Endothelial cell of umbilical vein (primary cell): ENCODE results near the gene EIF4G2. TPM values are rescaled to one million over a fixed set of nuclear protein-coding genes. Genes with fewer than 3 reads are reported as not detected.

Experiments used
- BruUV-seq: library from RNA; stranded (reverse); fragments of 400-500 nt; replicated peaks from 2 replicates; lab custom pipeline; 2021; lab: Mats Ljungman, UMichigan
- CTCF ChIA-PET: fragments of 300-600, 350-600 bp; sonication (Branson Sonifier 250); formaldehyde crosslinking; loops from one replicate; lab custom pipeline; 2021; ENCODE audit warnings: antibody characterized with exemption, inconsistent platforms; lab: Charles Lee
- POLR2A ChIA-PET: fragments of 300-600, 350-600 bp; sonication (Branson Sonifier 250); formaldehyde crosslinking; loops from one replicate; lab custom pipeline; 2021; ENCODE audit warnings: antibody characterized with exemption, inconsistent platforms; lab: Charles Lee
- DNase-seq: peaks from one replicate; pipeline ENCODE4 v3.0.0-alpha.2; 2011; ENCODE audit warnings: low read depth, low spot score
- FAIRE-seq: peaks from 2 replicates; lab custom pipeline; 2011; peaks lifted over from hg19 to GRCh38; lab: Jason Lieb, UNC
- H2AFZ ChIP-seq: 2 replicates; pipeline ENCODE4 v1.6.0; 2012; ENCODE audit warnings: low read depth, low read length, control low read depth, inconsistent platforms
- H3K27ac ChIP-seq: 2 replicates; pipeline ENCODE4 v1.5.1; 2011; ENCODE audit warnings: low read depth, mild to moderate bottlenecking, control low read depth, low read length, moderate library complexity; ENCODE audit not compliant: insufficient read depth
- H3K27me3 ChIP-seq, 2 experiments: 2 replicates each; pipeline versions ENCODE4 v1.6.0 to v1.6.1; 2011; ENCODE audit warnings: low read length in 2 of 2, mixed read lengths in 1 of 2; ENCODE audit not compliant: control insufficient read depth in 2 of 2, insufficient read depth in 2 of 2
- H3K36me3 ChIP-seq, 2 experiments: 2 replicates in 1 of 2; 3 replicates in 1 of 2; pipeline ENCODE4 v1.5.1; 2011; ENCODE audit warnings: low read length in 2 of 2, mild to moderate bottlenecking in 1 of 2, moderate library complexity in 1 of 2; ENCODE audit not compliant: control insufficient read depth in 2 of 2, insufficient read depth in 2 of 2; ENCODE audit errors: extremely low read depth in 1 of 2
- H3K4me1 ChIP-seq: 3 replicates; pipeline ENCODE4 v1.5.1; 2011; ENCODE audit warnings: mild to moderate bottlenecking, low read length; ENCODE audit not compliant: control insufficient read depth, insufficient read depth; ENCODE audit errors: extremely low read depth
- H3K4me2 ChIP-seq: 2 replicates; pipeline ENCODE4 v1.6.1; 2011; ENCODE audit warnings: low read length, control low read depth, mixed read lengths; ENCODE audit not compliant: insufficient read depth
- H3K4me3 ChIP-seq, 3 experiments: fragments of 200-600 bp in 1 of 3; sonication (generic), shearing (Covaris generic) in 1 of 3; replicated peaks in 1 of 3; 2 replicates each; pipeline ENCODE4 v1.5.1; 2011 to 2016; ENCODE audit warnings: control low read depth in 3 of 3, low read length in 3 of 3, mild to moderate bottlenecking in 2 of 3, inconsistent platforms in 1 of 3, low read depth in 1 of 3, moderate library complexity in 1 of 3; ENCODE audit not compliant: insufficient read depth in 1 of 3
- H3K79me2 ChIP-seq: 2 replicates; pipeline ENCODE4 v1.6.0; 2012; ENCODE audit warnings: low read length, inconsistent platforms; ENCODE audit not compliant: control insufficient read depth, insufficient read depth
- H3K9ac ChIP-seq: replicated peaks from 2 replicates; pipeline ENCODE3; 2011; ENCODE audit warnings: low read length, control low read depth; ENCODE audit not compliant: insufficient read depth; ENCODE audit errors: extremely low read depth
- H3K9me1 ChIP-seq: replicated peaks from 3 replicates; pipeline ENCODE4 v1.6.0; 2011; ENCODE audit warnings: mild to moderate bottlenecking, low read length; ENCODE audit not compliant: control insufficient read depth, insufficient read depth; ENCODE audit errors: extremely low read depth
- H3K9me3 ChIP-seq: replicated peaks from 2 replicates; pipeline ENCODE4 v1.5.1; 2012; ENCODE audit warnings: low read length, inconsistent platforms; ENCODE audit not compliant: control insufficient read depth, insufficient read depth
- H4K20me1 ChIP-seq: replicated peaks from 2 replicates; pipeline ENCODE3; 2011; ENCODE audit warnings: mild to moderate bottlenecking, low read length; ENCODE audit not compliant: control insufficient read depth, insufficient read depth; ENCODE audit errors: extremely low read depth
- CTCF ChIP-seq, 2 donors: IDR thresholded peaks; 1 replicate in 1 of 2; 2 replicates in 1 of 2; pipeline ENCODE4 v1.5.1; 2011; ENCODE audit warnings: low read length in 2 of 2, mild to moderate bottlenecking in 2 of 2, moderate library complexity in 2 of 2, control low read depth in 1 of 2, inconsistent platforms in 1 of 2, low read depth in 1 of 2; ENCODE audit not compliant: insufficient read depth in 1 of 2; ENCODE audit errors: extremely low read depth in 1 of 2
- EZH2 ChIP-seq: IDR thresholded peaks from 2 replicates; pipeline ENCODE4 v1.6.1; 2012; ENCODE audit warnings: borderline replicate concordance, low read depth, mild to moderate bottlenecking, moderate library complexity, low read length, inconsistent platforms; ENCODE audit not compliant: severe bottlenecking
- FOS ChIP-seq: IDR thresholded peaks from 2 replicates; pipeline ENCODE4 v1.6.1; 2011; ENCODE audit warnings: mild to moderate bottlenecking, low read length, moderate library complexity, borderline replicate concordance; ENCODE audit not compliant: insufficient read depth
- GATA2 ChIP-seq: IDR thresholded peaks from 2 replicates; pipeline ENCODE4 v1.7.0; 2011; ENCODE audit warnings: low read depth, mild to moderate bottlenecking, moderate library complexity, mixed read lengths, low read length; ENCODE audit not compliant: insufficient read length, insufficient read depth
- JUN ChIP-seq: IDR thresholded peaks from 2 replicates; pipeline ENCODE4 v1.6.1; 2011; ENCODE audit warnings: borderline replicate concordance, low read depth; ENCODE audit not compliant: insufficient read length, insufficient read depth
- MAX ChIP-seq: IDR thresholded peaks from 2 replicates; pipeline ENCODE4 v1.6.1; 2011; ENCODE audit not compliant: insufficient read depth, insufficient read length
- MYC ChIP-seq: IDR thresholded peaks from one replicate; pipeline ENCODE4 v1.6.1; 2011; ENCODE audit warnings: mild to moderate bottlenecking, low read depth, low read length
- POLR2A ChIP-seq: IDR thresholded peaks from 2 replicates; pipeline ENCODE4 v1.6.1; 2012; ENCODE audit warnings: low read depth, mild to moderate bottlenecking, control low read depth, low read length
- POLR2AphosphoS5 ChIP-seq: IDR thresholded peaks from 2 replicates; pipeline ENCODE4 v1.6.1; 2012; ENCODE audit warnings: low read depth, mild to moderate bottlenecking, control low read depth, low read length, moderate library complexity; ENCODE audit not compliant: insufficient read depth
- dilution Hi-C: fragments of 300-500 bp; cut with MboI; formaldehyde crosslinking; loops from one replicate; pipeline ENCODE4 v1.15.0; 2019; ENCODE audit warnings: low sequenced_read_pairs; ENCODE audit not compliant: extremely low pct_ligation_motif_present
- intact Hi-C: fragments of 100-400 bp; cut with micrococcal nuclease; formaldehyde crosslinking; loops from one replicate; pipeline ENCODE4 v1.10.0; 2022
- polyA plus RNA-seq, 4 experiments: library from polyadenylated mRNA; depleted of rRNA in 3 of 4; stranded (reverse) in 3 of 4; unstranded in 1 of 4; fragments of >200 nt; gene quantifications; 2 replicates each; pipeline versions ENCODE4 v1.2.1 to v1.2.3, GENCODE V29; 2011 to 2012; ENCODE audit warnings: missing spikeins in 1 of 4
- total RNA-seq: library from RNA; stranded (reverse); gene quantifications from 2 replicates; pipeline ENCODE4 v1.2.3, GENCODE V29; 2021

EIF4G2 gene
- total and polyA plus RNA-seq, 2 donors (not counting 3 experiments of a cell fraction or from before 2014, with no cell fraction given) = 382 to 1,194 TPM

GRCh38 chr11:10844356-10844755, 35.6 kb upstream of the EIF4G2 start:
- CTCF ChIA-PET = no interaction called here
- BruUV-seq = no TSS peak
- no peak overlapping the region for H3K27ac ChIP-seq

More at GRCh38 chr11:10844356-10844755, 35.6 kb upstream of the EIF4G2 start:
- POLR2A ChIA-PET = no interaction called here
- Histone ChIP-seq H4K20me1 (no peaks in the 10 kb centered on the region), H3K4me3 (no peak overlapping the region), H3K9me3 (no peaks in the 10 kb centered on the region), H3K4me1 (no peaks in the 10 kb centered on the region), H3K27me3 (no peaks in the 10 kb centered on the region), H3K9ac (no peak overlapping the region), H3K36me3 (no peaks in the 10 kb centered on the region), H3K4me2 (no peak overlapping the region), H2AFZ (no peak overlapping the region), H3K9me1 (no peaks in the 10 kb centered on the region), H3K79me2 (no peaks in the 10 kb centered on the region)
- intact Hi-C loops = no loop called here
- dilution Hi-C loops = no loop called here
- no peak for DNase-seq
- FAIRE-seq = no peak
- TF ChIP-seq EZH2 = no peak
- TF ChIP-seq GATA2 = no peak
- no peak for TF ChIP-seq JUN
- no peak for TF ChIP-seq MYC
- TF ChIP-seq POLR2A = no peak
- no peak for TF ChIP-seq MAX
- no peak for TF ChIP-seq POLR2AphosphoS5
- no peak for TF ChIP-seq FOS
- no peak for TF ChIP-seq CTCF (IDR thresholded peaks at IDR 0.05; ENCODE audit: extremely low read depth in 1 of 2, insufficient read depth in 1 of 2, low read depth in 1 of 2, low read length in 2 of 2)
